HFFc6 (cell line): Measurements from ENCODE around the gene MRAS. TPM values are rescaled to one million over a fixed set of nuclear protein-coding genes. Genes with fewer than 3 reads are reported as not detected.
A peak's percentile ranks its signal among the peaks of the same experiment; 100 is the strongest.

Experiments used
- DNase-seq: peaks from one replicate; pipeline ENCODE4 v3.0.0-alpha.2; 2018
- H3K27ac Mint-ChIP-seq: 2 replicates; pipeline ENCODE4 v1.8.0; 2020; ENCODE audit warnings: mild to moderate bottlenecking, mixed read lengths
- H3K27me3 Mint-ChIP-seq: 2 replicates; pipeline ENCODE4 v1.8.0; 2021; ENCODE audit warnings: mild to moderate bottlenecking, moderate library complexity, mixed read lengths; ENCODE audit not compliant: insufficient read depth
- H3K36me3 Mint-ChIP-seq: 2 replicates; pipeline ENCODE4 v1.8.0; 2021; ENCODE audit warnings: low read depth, mixed read lengths
- H3K4me1 Mint-ChIP-seq: 2 replicates; pipeline ENCODE4 v1.8.0; 2020; ENCODE audit warnings: low read depth, mixed read lengths
- H3K4me3 Mint-ChIP-seq: 2 replicates; pipeline ENCODE4 v1.8.0; 2020; ENCODE audit warnings: mild to moderate bottlenecking, moderate library complexity, mixed read lengths
- H3K9me3 Mint-ChIP-seq: 2 replicates; pipeline ENCODE4 v1.8.0; 2020; ENCODE audit warnings: mild to moderate bottlenecking, mixed read lengths
- total RNA-seq, 6 experiments: library from RNA; stranded (reverse); fragmentation: NEBNext Ultra II Directional; extraction: Animal tissue kit (Norgen Biotek cat#: 25700); gene quantifications; 2 replicates in 1 of 6; 3 replicates in 5 of 6; pipeline ENCODE4 v1.2.3, GENCODE V29; 2021
- TF ChIP-seq, protein P1 (sequence below): fragments of 200-600 bp; sonication (generic); IDR thresholded peaks from 2 replicates; pipeline ENCODE4 v1.5.0; 2021; ENCODE audit warnings: antibody characterized with exemption, mild to moderate bottlenecking

The MRAS gene
- total RNA-seq, 6 experiments from 2014 or later: 62.7 to 97.4 (median 76.1) TPM

DNA sequence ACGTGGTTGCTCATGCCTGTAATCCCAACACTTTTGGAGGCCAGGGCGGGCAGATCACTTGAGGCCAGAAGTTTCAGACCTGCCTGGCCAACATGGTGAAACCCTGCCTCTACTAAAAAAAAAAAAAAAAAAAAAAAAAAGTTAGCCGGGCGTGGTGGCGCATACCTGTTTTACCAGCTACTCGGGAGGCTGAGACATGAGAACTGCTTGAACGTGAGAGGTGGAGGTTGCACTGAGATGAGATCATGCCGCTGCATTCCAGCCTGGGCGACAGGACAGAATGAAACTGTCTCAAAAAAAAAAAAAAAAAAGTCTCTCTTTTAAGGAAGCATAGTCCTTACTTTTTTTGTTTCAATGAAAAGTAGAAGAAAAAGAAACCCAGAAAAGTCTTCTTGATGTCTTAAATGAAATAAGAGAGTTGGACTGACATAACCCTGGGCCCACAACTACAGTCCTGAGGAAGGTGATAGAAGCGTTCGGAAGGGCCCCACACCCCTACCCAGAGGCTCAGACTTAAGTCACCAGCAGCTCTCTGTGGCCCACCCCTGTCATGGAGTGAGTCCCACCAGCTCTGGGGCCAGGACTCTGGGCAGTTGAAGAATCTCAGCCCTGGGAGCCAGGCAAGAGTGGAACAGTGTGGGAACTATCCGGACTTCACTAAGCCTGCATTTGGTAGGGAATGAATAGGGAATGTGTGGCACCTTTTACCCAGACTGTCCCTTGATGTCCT lies 21.3 kb upstream of the MRAS start:
- peaks cover 12% of the 10 kb centered on the region for H3K27me3 Mint-ChIP-seq
- no peak overlapping the region for H3K27ac Mint-ChIP-seq
- H3K4me1 Mint-ChIP-seq: peaks cover 33% of the 10 kb centered on the region
- no peak overlapping the region for H3K4me3 Mint-ChIP-seq
- no peaks in the 10 kb centered on the region for H3K9me3 Mint-ChIP-seq
- no peaks in the 10 kb centered on the region for H3K36me3 Mint-ChIP-seq
- DNase-seq: no peak
- TF ChIP-seq, protein P1, sequence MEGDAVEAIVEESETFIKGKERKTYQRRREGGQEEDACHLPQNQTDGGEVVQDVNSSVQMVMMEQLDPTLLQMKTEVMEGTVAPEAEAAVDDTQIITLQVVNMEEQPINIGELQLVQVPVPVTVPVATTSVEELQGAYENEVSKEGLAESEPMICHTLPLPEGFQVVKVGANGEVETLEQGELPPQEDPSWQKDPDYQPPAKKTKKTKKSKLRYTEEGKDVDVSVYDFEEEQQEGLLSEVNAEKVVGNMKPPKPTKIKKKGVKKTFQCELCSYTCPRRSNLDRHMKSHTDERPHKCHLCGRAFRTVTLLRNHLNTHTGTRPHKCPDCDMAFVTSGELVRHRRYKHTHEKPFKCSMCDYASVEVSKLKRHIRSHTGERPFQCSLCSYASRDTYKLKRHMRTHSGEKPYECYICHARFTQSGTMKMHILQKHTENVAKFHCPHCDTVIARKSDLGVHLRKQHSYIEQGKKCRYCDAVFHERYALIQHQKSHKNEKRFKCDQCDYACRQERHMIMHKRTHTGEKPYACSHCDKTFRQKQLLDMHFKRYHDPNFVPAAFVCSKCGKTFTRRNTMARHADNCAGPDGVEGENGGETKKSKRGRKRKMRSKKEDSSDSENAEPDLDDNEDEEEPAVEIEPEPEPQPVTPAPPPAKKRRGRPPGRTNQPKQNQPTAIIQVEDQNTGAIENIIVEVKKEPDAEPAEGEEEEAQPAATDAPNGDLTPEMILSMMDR: no peak

DNA sequence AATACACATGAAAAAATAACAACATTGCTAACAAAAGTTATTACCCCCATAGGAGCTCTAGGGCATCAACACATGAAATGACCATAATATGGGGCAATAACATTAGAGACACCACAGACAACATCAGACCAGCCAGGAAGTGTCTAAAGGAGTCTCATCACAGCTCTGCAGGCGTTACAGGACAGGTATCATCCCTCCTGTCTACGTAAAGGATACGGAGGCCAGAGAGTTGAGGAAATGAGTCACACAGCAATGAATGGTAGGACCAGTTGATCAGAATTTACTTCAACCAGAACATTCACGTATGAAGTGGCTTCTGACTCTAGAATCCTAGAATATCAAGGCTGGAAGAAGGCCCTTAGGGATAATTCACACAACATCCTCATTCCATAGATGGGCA lies 20.5 kb upstream of the MRAS start:
- H3K27ac Mint-ChIP-seq: no peak overlapping the region
- H3K4me3 Mint-ChIP-seq: no peak overlapping the region
- no peaks in the 10 kb centered on the region for H3K9me3 Mint-ChIP-seq
- TF ChIP-seq, protein P1: no peak
- H3K4me1 Mint-ChIP-seq: peaks cover 33% of the 10 kb centered on the region
- H3K36me3 Mint-ChIP-seq: no peaks in the 10 kb centered on the region
- DNase-seq: no peak
- H3K27me3 Mint-ChIP-seq: peaks cover 8% of the 10 kb centered on the region

DNA sequence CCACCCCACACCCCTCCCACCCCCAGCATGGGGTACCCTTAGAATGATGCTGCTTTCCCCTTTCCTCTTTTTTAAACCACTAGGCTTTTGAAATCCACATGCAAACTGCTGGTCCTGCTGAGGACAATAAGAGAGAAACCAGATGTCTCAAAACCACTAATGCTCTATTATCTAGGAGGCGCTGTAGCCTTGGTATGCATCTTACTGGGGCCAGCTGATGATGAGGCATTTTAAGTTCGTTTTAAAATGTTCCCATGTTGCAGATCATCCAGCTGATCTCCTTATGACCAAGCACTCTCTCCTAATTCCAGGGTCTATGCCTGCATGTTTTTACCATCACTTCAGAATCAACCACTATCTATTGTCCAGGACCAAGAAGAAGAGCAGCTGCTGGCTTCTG lies 20.0 kb upstream of the MRAS start:
- TF ChIP-seq, protein P1: no peak; the same call in 1 of the 2 replicates
- H3K9me3 Mint-ChIP-seq: no peaks in the 10 kb centered on the region
- peaks cover 5% of the 10 kb centered on the region for H3K27me3 Mint-ChIP-seq
- H3K4me3 Mint-ChIP-seq: peak overlapping the region; percentile 89
- DNase-seq: peak; percentile 22
- H3K36me3 Mint-ChIP-seq: no peaks in the 10 kb centered on the region
- H3K4me1 Mint-ChIP-seq: peaks cover 33% of the 10 kb centered on the region
- no peak overlapping the region for H3K27ac Mint-ChIP-seq

DNA sequence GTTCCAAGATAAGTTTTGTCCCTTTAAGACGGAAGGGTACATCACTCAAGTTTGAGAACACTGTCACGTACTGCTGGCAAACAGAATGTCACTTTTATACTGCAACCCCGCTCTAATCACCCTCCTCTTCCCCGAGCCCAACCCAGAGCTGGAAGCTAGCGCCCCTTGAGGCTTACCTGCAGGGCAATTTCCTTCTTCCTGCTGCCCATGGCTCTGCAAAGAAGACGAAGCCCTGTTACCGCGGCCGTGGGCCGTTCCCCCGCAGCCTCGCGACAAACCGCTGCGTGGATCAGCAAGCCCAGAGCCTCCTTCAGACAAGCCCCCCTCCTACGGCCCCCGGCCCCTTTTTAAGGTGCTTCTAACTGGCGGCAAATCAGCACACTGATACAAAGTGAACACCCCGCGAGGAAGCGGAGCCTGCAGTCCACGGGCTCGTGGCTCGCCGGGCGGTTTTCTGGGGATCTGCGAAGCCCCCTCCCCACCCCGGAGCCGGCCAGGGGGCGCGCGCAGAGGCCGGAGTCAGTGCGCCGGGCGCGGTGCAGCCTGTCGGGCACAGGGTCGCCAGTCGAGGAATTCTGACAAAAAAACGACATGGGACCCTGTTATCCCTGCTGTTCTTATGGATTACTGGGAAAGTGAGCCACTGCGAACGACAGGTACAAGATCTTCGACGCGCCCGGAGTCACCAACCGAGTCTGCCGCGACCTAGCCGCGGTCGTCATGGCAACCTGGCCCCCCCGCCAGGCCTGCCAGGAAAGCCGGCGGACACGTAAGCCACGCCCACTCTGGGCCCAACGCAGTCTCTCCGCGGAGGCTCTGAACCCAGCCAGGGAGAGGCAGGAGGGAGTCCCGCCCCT lies 19.0 kb upstream of the MRAS start, which contains the start of gene NME9:
Gene NME9, minus strand, starts transcription at position 725 of the 857 bp plus-strand sequence. Its CDS starts 516 bp downstream, at position 209.
- H3K27ac Mint-ChIP-seq: peak within 1 kb of the TSS; percentile 73
- no peaks in the 10 kb centered on the region for H3K36me3 Mint-ChIP-seq
- H3K27me3 Mint-ChIP-seq: peaks cover 4% of the 10 kb centered on the region
- DNase-seq: peak; percentile 76
- peaks cover 30% of the 10 kb centered on the region for H3K4me1 Mint-ChIP-seq
- TF ChIP-seq, protein P1: peak; percentile 73
- no peaks in the 10 kb centered on the region for H3K9me3 Mint-ChIP-seq
- peak within 1 kb of the TSS; percentile 89 for H3K4me3 Mint-ChIP-seq

DNA sequence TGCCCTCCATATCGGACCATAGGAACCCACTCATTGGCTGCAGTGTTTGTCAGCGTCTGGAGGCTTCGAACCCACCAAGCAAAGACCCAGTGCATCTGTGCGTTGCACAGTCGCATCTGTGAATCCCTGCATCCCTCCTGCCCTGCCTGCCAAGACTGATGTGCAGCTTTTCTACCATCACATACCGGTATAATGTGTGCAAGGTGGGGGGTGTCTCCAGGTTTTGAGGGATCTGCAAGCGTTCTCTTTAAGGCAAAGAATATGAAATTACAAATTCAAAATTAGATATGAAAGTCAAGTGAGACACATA lies 18.4 kb upstream of the MRAS start:
- DNase-seq: no peak
- Mint-ChIP-seq H3K4me1 (peaks cover 25% of the 10 kb centered on the region), H3K4me3 (peak overlapping the region; percentile 89), H3K27ac (no peak overlapping the region), H3K36me3 (no peaks in the 10 kb centered on the region), H3K9me3 (no peaks in the 10 kb centered on the region), H3K27me3 (peaks cover 8% of the 10 kb centered on the region)
- TF ChIP-seq, protein P1: no peak
